C4-2B (cell line): ENCODE data around the gene ZNF587.

Source experiments
- CTCF ChIP-seq: fragments of 450-650 bp; conservative IDR thresholded peaks from 2 replicates; pipeline ENCODE4 v1.5.1; 2017; ENCODE audit warnings: mild to moderate bottlenecking
- ZFX ChIP-seq: fragments of 450-650 bp; IDR thresholded peaks from 2 replicates; pipeline ENCODE4 v1.6.1; 2017

- TF ChIP-seq CTCF (no peak), ZFX (no peak)
These were observed 31.7 kb upstream of the ZNF587 start for GRCh38 chr19:57817976-57818375.
